Left colon (tissue), 2 donors: ENCODE measurements around the gene COL17A1. TPM values are rescaled to one million over a fixed set of nuclear protein-coding genes. Genes with fewer than 3 reads are reported as not detected.

Experiments used
- ATAC-seq: fragments of 200-7000 bp; cut with Tn5 transposase; one replicate; pipeline ENCODE4 v1.9.1; 2020; ENCODE audit warnings: mild to moderate bottlenecking, moderate library complexity
- DNase-seq, 2 donors: peaks; one replicate each; pipeline ENCODE4 v3.0.0-alpha.2; 2020
- intact Hi-C, 2 donors: fragments of 100-400 bp; cut with DNase I in 1 of 2; cut with micrococcal nuclease in 1 of 2; formaldehyde crosslinking; loops; one replicate each; pipeline versions ENCODE4 v1.11.2 to v1.14.0; 2022; cut with DNase I, micrococcal nuclease
- total RNA-seq, 2 donors: library from RNA; stranded (reverse); fragmentation: NEBNext Ultra II Directional; extraction: Animal tissue kit (Norgen Biotek cat#: 25700); gene quantifications; one replicate each; pipeline ENCODE4 v1.2.1, GENCODE V29; 2021
- donor health status: DM: no; HTN: no; CAD: no.
- donor health status: DM: yes; HTN: yes; CAD: no.

The COL17A1 gene
- total RNA-seq, 2 donors from 2014 or later = 159 to 328 TPM

DNA sequence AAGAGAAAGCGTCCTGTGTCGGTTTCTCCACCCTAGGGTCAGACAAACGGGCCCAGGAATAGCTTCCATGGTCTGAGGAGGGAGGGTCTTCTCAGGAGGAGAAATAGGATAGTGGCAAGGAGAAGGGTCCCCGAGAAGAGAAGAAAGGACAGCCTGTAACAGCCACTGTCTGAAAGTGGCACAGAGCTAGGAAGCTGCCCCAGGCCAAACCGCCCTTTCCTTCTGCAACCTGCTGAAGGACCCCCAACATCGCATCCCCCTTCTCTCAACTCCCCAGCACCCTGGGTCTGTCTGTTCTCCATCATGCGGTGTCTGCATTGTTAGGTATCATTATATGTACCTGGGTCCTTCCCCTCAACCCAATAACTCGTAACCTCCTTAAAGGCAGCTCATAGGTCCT lies 47.1 kb downstream of the COL17A1 start:
- intact Hi-C loops = no loop called here
- ATAC-seq = no peak
- DNase-seq = no peak

DNA sequence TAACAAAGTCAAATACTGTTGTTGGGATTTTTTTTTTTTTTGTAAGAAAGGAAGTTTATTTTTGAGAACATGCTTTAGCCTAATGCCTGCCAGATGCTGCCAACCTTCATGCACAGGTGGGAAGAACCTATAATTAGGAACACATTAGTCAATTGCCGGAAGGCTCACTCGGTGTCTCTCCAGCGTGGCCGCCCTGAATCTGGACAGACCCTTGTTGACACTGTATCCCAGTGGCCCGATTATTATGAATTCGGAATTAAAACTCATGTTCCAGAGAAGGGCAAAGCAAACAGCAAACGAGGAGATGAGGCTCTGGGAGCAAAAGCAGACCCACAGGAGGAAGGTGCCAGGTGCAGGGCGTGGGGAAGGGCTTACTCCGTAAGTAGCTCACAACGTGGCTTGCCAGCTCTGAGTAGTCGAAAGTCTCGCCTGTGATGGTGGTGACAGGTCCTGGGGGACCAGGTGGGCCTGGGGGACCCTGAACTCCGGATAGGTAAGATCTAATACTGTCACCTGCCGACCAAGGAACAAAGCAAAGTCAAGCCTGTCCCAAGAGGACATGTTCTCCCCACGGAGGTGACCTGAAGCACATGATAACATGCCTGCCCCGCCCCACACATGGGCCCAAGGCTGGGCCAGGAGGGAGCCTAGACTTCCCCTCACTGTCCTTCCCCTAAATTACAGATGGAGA lies 48.3 kb downstream of the COL17A1 start:
- DNase-seq (no peak), ATAC-seq (no peak)
- intact Hi-C loops = no loop called here

DNA sequence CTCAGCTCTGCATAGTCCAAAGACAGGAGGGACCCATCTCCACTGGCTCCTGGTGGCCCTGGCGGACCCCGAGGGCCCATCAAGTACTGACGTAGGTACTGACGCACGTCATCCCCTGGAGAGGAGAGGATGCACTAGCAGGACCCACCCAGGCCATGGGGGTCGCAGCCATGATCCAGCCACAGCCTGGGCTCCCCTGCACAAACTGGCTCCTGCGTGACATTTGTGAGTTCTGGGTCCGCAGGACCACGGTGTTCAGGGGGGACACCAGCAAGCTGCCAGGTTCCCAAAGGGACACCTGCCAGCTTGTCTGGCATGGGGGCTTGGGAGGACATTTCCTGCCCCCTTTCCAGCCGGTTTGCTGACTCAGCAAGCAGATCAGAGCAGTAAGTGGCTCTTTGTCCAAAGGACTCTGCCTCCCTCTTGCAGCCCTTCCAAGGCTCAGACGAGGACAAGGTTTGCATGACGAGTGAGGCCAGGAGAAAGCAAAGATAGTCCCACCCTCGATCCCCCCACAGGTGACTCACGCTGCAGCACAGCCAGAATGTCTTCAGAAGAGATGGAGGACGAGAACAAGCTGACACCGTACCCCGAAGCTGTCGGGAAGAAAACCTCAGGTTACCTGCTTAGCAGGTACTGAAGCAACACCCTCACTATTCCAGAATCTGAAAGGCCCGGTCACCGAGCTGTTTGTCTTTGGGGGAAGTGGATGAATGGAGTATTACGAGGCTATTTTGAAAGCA lies 49.0 kb downstream of the COL17A1 start:
- DNase-seq = no peak
- peak; percentile 2 for ATAC-seq
- intact Hi-C loops = no loop called here

DNA sequence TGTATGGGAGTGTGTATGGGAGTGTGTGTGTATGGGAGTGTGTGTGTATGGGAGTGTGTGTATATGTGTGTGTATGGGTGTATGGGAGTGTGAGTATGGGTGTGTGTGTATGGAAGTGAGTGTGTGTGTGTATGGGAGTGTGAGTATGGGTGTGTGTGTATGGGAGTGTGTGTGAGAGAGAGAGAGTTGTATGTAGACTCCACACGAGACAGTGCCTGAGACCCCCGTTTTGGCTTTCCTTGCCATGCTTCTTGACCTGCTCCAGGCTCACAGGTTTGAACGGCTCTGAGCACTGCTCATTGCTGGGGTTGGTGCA lies 49.7 kb downstream of the COL17A1 start:
- intact Hi-C loops = no loop called here
- ATAC-seq (peak; percentile 30), DNase-seq (no peak)

DNA sequence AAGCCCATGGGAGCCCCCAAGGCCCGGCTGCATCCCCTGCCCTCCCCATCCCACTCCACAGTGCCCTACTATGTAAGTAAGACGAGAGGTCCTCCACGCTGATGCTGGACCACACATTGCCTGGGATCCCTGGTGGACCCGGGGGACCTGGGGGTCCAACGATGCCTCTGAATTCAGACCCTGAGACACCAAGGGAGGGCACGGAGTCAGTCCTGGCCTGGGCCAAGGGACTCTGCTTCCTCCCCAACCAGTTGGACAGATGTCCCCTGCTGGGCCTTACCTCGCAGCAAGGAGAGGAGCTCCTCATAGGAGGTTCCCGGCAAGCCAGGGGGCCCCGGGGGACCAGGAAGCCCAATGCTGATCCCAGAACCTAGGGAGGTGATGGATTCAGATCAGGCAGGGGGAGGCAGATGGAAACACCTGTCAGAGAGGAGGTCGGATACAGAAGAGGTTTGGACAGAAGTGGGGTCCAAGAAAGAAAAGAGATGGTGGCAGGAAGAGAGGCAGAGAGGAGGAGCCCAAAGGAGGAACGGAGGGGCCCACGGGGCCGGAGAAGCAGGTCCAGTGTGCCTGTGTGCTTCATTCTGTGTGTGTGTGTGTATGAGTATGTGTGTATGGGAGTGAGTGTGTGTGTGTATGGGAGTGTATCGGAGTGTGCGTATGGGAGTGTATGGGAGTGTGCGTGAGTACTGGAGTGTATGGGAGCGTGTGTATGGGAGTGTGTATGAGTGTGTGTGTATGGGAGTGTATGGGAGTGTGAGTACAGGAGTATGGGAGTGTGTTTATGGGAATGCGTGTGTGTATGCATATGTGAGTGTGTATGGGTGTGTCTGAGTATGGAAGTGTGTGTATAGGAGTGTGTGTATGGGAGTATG lies 50.2 kb downstream of the COL17A1 start:
- intact Hi-C loops = no loop called here

DNA sequence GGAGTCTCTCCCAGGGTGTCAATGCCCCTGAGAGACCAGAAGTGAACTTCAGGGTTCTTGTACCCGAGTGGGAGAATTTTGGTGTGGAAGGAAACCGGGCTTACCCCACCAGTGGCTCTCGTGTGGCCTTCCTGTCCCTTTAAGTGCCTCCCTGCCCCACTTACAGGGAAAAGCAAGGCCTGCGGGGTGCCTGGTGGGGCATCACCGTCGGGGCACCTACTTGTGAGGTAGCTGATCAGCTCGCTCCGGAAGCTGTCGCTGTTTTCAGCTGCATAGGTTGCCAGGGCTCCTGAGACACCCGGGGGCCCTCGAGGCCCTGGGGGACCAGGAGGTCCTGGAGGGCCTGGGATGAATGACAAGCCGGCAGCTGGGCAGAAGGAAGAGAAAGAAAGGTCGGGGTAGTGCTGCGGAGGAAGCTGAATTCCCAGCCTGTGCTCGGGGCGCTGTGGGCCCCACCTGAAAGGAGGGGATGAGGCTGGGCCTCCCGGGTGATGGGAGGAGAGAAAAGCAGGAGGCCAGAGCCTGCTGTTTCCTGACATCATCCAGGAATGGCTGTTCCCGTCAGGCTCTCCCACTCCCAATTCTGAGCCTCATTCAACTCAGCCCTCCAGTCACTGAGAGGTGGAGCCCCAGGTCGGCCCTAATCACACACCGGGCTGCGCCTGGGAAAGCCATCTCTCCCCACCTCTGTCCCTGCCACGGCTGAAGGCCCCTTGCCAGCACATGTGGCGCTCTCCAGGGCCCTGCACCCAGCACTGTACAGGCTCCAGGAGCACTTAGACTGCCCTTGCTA lies 51.1 kb downstream of the COL17A1 start:
- intact Hi-C loops = no loop called here
- no peak for DNase-seq

More for the DNA sequence above, 50.2 kb downstream of the COL17A1 start:
- ATAC-seq (peak; percentile 1), DNase-seq (no peak)

DNA sequence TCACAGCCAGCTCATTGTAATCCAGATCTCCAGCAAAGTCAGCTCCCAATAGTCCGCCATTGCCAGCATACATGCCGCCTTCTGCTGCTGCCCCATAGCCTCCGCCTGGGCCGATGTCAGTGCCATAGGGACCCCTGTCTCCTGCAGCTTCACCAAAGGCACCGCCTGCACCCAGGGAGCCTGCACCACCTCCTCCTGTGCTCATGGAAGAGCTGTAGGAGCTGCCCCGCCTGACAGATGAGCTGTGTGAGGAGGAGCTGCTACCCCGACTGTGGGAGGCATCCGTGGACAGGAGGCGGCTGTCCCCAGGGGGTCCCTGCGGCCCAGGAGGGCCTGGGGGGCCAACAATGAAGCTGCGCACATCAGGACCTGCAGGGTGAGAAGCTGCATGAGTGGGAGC lies 51.7 kb downstream of the COL17A1 start:
- ATAC-seq = no peak
- intact Hi-C loops = no loop called here
- no peak for DNase-seq

More for the DNA sequence above, 51.1 kb downstream of the COL17A1 start:
- ATAC-seq = peak; percentile 9

DNA sequence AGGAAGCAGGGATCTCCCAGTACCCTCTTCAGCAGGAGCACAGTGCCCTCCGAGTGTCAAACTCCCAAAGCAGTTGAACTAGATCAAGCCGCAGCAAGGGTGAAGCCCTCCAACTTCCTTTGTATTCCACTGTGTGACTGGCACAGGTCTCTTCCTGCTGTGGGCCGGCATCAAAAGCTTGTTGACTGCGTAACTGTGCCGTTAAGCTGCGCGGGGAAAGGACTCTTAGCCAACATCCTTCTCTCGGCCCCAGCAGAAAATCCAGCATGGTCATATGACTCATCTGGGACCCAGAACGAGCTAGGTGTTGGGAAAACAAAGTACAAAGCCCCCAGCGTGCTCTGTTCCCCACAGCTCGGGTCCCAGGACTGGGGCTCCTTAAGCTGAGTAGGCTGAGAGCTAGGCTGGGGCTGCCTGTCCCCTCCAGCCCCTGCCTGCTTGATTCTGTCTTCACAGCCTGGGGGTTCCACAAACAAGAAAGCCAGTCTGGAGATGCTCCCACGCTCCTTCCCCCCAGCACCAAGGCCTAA lies 52.2 kb downstream of the COL17A1 start:
- ATAC-seq = peak; percentile 9
- no peak for DNase-seq
- intact Hi-C loops = no loop called here

DNA sequence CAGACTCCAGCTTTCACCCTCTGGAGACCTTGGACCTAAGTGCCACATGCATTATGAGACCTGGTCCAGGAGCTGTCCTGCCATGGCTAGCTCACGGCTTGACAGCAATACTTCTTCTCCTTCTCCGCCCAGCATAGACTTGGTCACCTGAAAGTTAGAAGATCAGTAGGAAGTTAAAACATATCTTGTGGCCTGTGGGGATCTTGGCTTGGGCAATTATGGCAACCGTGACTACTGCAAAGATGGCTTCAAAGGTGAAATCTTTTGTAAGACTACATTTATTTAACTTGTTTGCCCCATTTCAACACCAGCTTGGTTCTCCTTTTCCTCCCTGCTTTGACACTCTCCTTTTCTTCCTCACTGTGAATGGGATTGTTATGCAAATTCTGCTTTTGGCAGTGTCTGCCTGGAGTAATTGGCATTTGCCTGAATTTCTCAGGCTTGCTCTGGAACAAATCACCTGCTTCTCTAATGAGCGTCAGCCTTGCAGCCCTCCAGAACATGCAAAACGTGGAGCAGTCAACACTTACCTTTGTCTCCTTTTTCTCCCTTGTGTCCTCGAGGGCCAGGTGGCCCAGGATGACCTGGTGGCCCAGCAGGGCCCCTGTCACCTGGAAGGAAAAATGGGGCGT lies 53.4 kb downstream of the COL17A1 start:
- intact Hi-C loops = no loop called here
- no peak for DNase-seq
- no peak for ATAC-seq

DNA sequence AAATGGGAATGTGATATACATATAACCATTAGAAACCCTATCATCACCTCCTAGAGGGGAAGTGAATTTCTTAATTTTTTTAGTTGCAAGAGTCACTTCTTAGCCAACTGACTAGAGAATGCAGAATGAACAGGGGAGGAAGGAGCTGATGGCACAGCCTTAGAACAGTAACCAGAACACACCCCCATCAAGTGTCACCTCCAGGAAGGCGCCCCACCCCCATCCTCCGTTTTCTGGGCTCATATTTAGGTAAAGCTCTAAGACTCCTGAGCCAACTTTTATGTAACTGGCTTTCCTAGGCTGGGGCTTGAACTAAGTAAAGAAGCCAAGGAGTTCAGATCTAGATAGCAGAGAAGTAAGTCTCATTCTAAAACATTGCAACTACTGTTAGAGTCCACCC lies 54.0 kb downstream of the COL17A1 start:
- intact Hi-C loops = no loop called here
- ATAC-seq (no peak), DNase-seq (no peak)

DNA sequence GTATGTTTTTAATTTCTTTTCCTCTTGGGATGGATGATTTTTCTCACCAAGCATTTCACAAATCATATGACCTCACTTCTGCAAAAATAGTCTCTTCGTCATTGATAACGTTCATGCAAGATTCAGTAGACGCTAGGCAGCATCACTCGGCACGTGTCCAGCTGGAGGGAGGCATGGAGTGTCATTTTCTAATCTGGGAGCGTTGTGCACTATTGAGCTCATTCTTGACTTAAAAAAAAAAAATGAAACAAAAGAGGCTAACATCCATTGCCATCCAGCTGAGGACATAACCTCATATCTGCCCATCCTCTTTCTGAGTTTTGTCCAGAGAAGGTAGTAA lies 56.2 kb downstream of the COL17A1 start:
- no peak for DNase-seq
- intact Hi-C loops = no loop called here
- ATAC-seq = no peak

DNA sequence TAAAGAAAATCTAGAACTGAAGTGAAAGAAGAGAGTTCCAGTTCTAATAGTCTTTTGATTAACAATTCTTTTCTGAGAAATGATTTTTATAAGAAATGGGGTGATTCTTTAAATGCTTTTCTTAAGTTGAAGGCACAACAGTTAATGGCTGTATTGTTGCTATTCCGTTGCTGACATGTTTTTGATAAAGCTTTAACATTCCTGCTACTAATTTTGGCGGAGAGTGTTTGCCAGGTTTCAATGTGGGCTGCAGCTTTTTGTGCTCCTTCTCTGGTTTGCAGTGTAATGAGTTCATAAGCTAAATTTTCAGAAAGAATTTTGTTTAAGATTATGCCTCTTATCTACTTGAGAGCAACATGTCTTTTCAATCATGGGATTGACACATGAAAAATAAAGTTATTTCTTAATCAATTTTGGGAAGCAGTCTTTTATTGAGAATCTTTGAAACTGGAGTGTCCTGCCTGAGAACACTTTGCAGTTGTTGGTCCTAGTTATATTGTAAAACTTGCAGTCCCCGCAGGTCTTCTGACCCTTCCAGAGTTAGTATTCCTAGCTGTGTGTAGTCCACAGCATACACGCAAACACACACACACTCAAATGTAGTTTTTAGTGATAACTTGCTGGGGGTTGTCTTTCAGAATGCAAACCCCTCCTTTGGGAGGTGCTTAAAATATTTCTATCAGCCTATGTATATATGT lies 56.7 kb downstream of the COL17A1 start:
- intact Hi-C loops = no loop called here
- ATAC-seq (peak; percentile 3), DNase-seq (no peak)

DNA sequence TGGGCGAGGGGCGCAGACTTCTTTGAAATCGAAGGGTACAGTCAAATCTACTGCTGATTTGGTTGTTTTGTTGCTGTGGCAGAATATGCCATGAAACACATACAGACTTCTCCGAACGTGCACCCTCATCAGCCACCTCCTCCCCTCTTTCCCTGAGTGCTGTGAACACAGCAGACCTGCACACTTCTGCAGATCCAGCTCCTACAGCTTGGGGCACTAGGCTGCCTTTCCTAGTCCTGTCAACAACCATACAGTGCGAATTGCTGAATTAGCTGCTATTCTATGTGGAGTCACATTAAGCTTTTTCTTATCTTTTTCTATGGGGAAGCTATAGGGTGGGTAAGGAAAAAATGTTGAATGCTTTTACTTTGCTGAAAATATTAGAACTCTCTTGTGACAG lies 57.5 kb downstream of the COL17A1 start:
- DNase-seq (no peak), ATAC-seq (peak; percentile 74)
- intact Hi-C loops = no loop called here

DNA sequence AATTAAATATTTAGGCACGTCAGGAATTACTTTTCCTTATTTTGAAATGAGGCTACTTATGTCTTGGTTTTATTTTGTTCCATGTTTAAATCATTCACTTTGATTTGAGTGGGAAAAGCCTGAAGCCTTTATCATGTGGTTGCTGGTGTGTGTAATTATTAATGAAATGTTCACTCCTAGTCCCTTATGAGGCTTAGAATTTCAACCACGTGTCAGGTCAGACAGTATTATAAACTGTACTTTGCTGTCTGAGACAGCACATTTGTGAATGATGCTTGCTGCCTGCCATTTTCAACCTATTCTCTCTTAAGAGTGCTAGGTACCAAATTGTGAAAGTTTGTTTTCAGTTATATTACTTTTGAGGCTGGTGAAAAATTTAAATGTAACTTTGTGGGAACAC lies 58.9 kb downstream of the COL17A1 start:
- ATAC-seq (no peak), DNase-seq (no peak)
- intact Hi-C loops = no loop called here

DNA sequence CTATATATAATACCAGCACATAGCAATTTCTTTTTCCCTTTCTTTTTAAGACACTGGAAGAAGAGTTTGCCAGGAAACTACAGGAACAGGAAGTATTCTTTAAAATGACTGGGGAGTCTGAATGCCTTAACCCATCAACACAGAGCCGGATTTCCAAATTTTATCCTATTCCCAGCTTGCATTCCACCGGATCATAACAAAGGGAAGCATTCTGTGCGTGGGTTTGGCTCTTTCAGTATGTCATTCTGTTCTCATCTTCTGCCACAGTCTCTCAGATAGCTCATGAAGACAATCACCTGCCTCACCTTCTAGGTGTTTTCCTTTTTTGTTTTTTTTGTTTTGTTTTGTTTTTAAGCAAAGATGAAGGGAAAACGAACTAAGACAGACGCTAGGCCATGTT lies 60.2 kb downstream of the COL17A1 start:
- DNase-seq (no peak), ATAC-seq (no peak)
- intact Hi-C loops = no loop called here

DNA sequence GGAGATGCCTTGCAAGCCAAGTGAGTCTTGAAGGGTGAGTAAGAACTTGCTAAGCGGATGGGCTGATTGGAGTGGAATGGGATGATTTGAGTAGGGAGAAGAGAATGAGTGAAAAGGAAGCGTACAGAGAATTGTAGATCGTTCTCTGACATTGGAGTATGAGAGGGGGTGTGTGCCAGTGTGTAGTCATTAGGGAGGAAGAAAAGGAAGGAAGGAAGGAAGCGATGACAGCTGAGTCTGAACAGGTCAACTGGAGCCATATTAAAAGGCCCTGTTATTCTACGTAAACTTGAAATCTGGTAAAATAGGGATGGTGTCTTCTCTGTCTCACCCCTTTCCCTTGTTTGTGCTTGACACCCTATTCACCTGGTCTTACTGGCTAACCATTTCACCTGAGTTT lies 63.7 kb downstream of the COL17A1 start:
- ATAC-seq = no peak
- intact Hi-C loops = no loop called here

DNA sequence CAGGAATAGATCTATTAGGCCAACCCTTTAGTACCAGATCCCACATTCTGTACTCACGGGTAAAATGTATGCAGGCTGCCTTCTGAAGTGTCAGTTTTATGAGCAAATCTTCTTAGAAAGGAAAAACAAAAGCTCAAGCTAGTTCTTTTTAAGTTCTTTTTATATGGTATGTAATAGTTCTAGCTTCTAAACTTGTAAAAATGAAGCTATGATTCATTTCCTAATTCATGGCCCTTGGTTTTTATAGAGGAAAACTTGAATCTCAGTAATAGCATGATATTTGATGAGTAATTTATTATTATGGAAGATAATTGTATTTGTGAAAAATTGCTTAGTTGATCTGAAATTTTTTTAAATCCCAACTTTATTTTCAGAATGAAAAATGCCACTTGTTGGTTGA lies 64.4 kb downstream of the COL17A1 start:
- no peak for ATAC-seq
- DNase-seq = no peak
- intact Hi-C loops = no loop called here

More for the DNA sequence above, 63.7 kb downstream of the COL17A1 start:
- DNase-seq = no peak

DNA sequence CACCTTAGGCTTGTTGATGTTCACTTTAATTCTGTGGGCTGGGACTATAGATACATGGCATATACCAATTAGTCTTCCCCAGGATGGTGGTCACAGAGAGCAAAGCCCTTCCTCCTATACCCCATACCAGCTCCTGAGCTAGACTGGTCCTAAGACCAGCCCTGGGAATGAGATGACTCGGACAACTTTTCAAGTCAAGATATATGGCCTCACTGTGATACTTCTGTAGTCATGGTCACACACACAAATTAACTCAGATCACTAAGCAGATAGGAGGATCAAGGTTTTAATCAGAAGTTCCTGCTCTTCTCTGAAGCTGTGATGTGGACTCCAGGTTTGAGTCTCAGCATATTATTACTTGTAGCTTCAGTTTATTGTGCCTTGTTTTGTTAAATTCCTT lies 65.7 kb downstream of the COL17A1 start:
- intact Hi-C loops = no loop called here
- no peak for DNase-seq
- ATAC-seq = no peak
